Measurements from ENCODE around the gene BLCAP. TPM values are rescaled to one million over a fixed set of nuclear protein-coding genes. Genes with fewer than 3 reads are reported as not detected.
"Not testable (repeated sequence)": the region's sequence is repeated elsewhere in the genome, so short reads cannot be mapped to it uniquely, and the experiment has no call there.

Gene BLCAP
- total RNA-seq, 1 donor from 2014 or later, result 36.3 TPM

- Histone ChIP-seq H3K4me3 (ENCODE audit: low read depth, low read length) (no peak overlapping the region), H3K27me3 (ENCODE audit: control insufficient read depth, insufficient read depth, low read length) (no peaks in the 10 kb centered on the region), H3K36me3 (ENCODE audit: control insufficient read depth, insufficient read depth, low read length) (no peaks in the 10 kb centered on the region)
- no peak for TF ChIP-seq CTCF (IDR thresholded peaks at IDR 0.05; ENCODE audit: insufficient read depth, low read length, poor library complexity, severe bottlenecking)
- DNase-seq (ENCODE audit: low read depth), result no peak
These were observed 20.2 kb upstream of the BLCAP start for GRCh38 chr20:37547912-37548311.

GRCh38 chr20:37545516-37545915 is 17.8 kb upstream of the BLCAP start:
- TF ChIP-seq CTCF (IDR thresholded peaks at IDR 0.05; ENCODE audit: insufficient read depth, low read length, poor library complexity, severe bottlenecking), result no peak
- no peaks in the 10 kb centered on the region for H3K27me3 ChIP-seq (ENCODE audit: control insufficient read depth, insufficient read depth, low read length)
- no peaks in the 10 kb centered on the region for H3K36me3 ChIP-seq (ENCODE audit: control insufficient read depth, insufficient read depth, low read length)
- no peak overlapping the region for H3K4me3 ChIP-seq (ENCODE audit: low read depth, low read length)
- DNase-seq (ENCODE audit: low read depth), result no peak

GRCh38 chr20:37544386-37544785 is 16.7 kb upstream of the BLCAP start:
- no peak for TF ChIP-seq CTCF (IDR thresholded peaks at IDR 0.05; ENCODE audit: insufficient read depth, low read length, poor library complexity, severe bottlenecking)
- no peaks in the 10 kb centered on the region for H3K27me3 ChIP-seq (ENCODE audit: control insufficient read depth, insufficient read depth, low read length)
- no peak overlapping the region for H3K4me3 ChIP-seq (ENCODE audit: low read depth, low read length)
- DNase-seq (ENCODE audit: low read depth), result no peak
- H3K36me3 ChIP-seq (ENCODE audit: control insufficient read depth, insufficient read depth, low read length), result no peaks in the 10 kb centered on the region

- H3K4me3 ChIP-seq (ENCODE audit: low read depth, low read length), result no peak overlapping the region
- H3K27me3 ChIP-seq (ENCODE audit: control insufficient read depth, insufficient read depth, low read length), result no peaks in the 10 kb centered on the region
- TF ChIP-seq CTCF (IDR thresholded peaks at IDR 0.05; ENCODE audit: insufficient read depth, low read length, poor library complexity, severe bottlenecking), result peak; percentile 41
- DNase-seq (ENCODE audit: low read depth), result no peak
- H3K36me3 ChIP-seq (ENCODE audit: control insufficient read depth, insufficient read depth, low read length), result no peaks in the 10 kb centered on the region
These were observed 16.2 kb upstream of the BLCAP start for GRCh38 chr20:37543828-37544227.

- Histone ChIP-seq H3K36me3 (ENCODE audit: control insufficient read depth, insufficient read depth, low read length) (no peaks in the 10 kb centered on the region), H3K4me3 (ENCODE audit: low read depth, low read length) (no peak overlapping the region), H3K27me3 (ENCODE audit: control insufficient read depth, insufficient read depth, low read length) (no peaks in the 10 kb centered on the region)
- no peak for TF ChIP-seq CTCF (IDR thresholded peaks at IDR 0.05; ENCODE audit: insufficient read depth, low read length, poor library complexity, severe bottlenecking)
- no peak for DNase-seq (ENCODE audit: low read depth)
These were observed 14.6 kb upstream of the BLCAP start for GRCh38 chr20:37542281-37542680.

- no peak for TF ChIP-seq CTCF (IDR thresholded peaks at IDR 0.05; ENCODE audit: insufficient read depth, low read length, poor library complexity, severe bottlenecking)
- DNase-seq (ENCODE audit: low read depth), result no peak
These were observed 13.7 kb upstream of the BLCAP start for GRCh38 chr20:37541326-37541725.

GRCh38 chr20:37540838-37541237 is 13.2 kb upstream of the BLCAP start:
- H3K27me3 ChIP-seq (ENCODE audit: control insufficient read depth, insufficient read depth, low read length); H3K4me3 ChIP-seq (ENCODE audit: low read depth, low read length); H3K36me3 ChIP-seq (ENCODE audit: control insufficient read depth, insufficient read depth, low read length); DNase-seq (ENCODE audit: low read depth): not testable (repeated sequence)

More at GRCh38 chr20:37541326-37541725, 13.7 kb upstream of the BLCAP start:
- Histone ChIP-seq H3K4me3 (ENCODE audit: low read depth, low read length) (no peak overlapping the region), H3K36me3 (ENCODE audit: control insufficient read depth, insufficient read depth, low read length) (no peaks in the 10 kb centered on the region), H3K27me3 (ENCODE audit: control insufficient read depth, insufficient read depth, low read length) (no peaks in the 10 kb centered on the region)
